Pulmonary artery endothelial cell (primary cell): ENCODE data around the gene TEX101. TPM values are rescaled to one million over a fixed set of nuclear protein-coding genes. Genes with fewer than 3 reads are reported as not detected.
"Not testable (repeated sequence)": the region's sequence is repeated elsewhere in the genome, so short reads cannot be mapped to it uniquely, and the experiment has no call there.

Source experiments
- DNase-seq: peaks from one replicate; pipeline ENCODE4 v3.0.0-alpha.2; 2011; ENCODE audit warnings: low read depth, low spot score
- total RNA-seq: library from RNA; depleted of rRNA; stranded (reverse); fragments of >200 nt; gene quantifications from 2 replicates; pipeline ENCODE4 v1.2.3, GENCODE V29; 2014

Gene TEX101, protein sequence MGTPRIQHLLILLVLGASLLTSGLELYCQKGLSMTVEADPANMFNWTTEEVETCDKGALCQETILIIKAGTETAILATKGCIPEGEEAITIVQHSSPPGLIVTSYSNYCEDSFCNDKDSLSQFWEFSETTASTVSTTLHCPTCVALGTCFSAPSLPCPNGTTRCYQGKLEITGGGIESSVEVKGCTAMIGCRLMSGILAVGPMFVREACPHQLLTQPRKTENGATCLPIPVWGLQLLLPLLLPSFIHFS
- total RNA-seq: not detected in 2 replicates

- DNase-seq: no peak
Measured at GRCh38 chr19:43414554-43414953, at the start of gene TEX101. TSS of gene TEX101 (plus strand) at chr19:43414890. CDS start at chr19:43415920, 1,030 bp downstream.

DNA sequence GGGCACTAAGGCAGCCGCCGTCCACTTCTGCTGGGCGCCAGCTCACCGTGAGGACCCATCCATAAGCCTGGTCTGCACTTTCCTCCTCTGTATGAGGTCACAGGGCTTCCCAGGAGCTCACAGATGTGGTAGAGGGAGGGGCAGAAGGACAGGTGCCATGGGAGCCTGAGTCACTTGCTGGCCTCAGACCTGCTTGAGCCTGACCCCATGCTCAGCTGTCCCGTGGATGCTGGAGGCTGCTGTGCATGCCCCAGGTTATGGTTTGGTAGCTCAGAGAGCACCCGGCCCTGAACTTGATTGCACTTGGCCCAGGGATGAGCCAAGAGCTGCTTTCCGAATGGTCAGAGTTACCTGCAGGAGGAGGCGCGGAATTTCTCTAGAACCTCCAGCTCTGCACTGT is 49.0 kb upstream of the TEX101 start:
- not testable (repeated sequence) for DNase-seq

DNA sequence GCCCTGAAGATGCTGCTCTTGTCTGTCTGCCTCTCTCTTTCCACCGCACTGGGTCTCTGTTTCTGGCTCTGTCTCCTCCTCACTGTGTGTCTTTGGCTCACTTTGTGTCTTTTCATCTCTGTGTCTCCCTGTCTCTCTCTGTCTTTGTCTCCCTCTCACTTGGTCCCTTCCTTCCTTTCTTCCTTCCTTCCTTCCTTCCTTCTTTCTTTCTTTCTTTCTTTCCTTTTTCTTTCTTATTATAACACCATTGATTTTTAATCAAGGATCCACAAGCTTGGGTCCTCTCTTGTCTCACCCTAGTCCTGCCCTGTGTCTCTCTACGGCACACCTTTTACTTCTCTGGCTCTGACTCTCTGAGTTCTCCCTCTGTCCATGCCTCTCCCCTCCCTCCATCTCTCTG is 46.9 kb upstream of the TEX101 start:
- DNase-seq: no peak

DNA sequence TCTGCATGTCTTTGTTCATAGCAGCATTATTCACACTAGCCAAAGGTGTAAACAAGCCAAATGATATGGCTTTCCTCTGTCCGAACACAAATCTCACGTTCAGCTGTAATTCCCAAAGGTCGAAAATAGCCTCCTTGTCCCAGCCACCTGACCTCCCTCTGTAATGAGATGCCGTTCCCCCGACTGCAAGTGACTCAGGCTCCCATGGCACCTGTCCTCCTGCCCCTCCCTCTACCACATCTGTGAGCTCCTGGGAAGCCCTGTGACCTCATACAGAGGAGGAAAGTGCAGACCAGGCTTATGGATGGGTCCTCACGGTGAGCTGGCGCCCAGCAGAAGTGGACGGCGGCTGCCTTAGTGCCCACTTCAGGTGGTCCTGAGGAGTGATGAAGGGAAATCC is 45.8 kb upstream of the TEX101 start:
- DNase-seq: not testable (repeated sequence)

DNA sequence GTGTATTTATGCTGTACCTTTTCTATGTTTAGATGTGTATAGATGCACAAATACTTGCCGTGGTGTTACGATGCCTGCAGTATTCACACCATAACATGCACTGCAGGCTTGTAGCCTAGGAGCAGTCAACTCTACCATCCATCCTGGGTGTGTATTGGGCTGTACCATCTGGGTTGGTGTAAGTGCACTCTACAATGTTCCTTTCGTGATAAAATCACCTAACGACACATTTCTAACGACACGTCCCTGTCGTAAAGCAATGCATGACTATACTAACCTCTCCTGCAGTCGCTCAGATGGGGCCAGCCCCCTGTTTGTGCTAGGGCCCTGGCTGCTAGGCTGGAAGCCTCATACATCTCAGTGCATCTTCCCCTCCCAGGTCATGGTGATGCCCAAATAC is 42.8 kb upstream of the TEX101 start:
- DNase-seq: no peak

DNA sequence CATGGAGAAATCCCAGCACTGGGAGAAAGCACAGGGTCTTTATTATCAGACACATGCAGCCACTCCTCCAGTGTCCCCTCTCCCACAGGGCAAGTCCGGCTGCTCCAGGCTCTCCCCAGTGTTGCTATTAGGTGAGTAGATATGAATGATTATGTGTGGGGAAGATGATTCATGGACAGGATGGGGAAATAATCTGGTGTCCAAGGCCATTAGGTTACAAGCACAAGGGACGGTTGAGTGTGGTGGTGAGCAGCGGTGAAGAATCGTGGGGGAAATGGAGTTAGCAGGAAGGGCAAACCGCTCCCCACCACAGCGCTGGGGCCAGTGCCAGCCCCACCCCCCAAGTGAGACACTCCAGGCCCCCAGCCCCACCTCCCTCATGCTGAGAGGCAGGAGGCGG is 42.2 kb upstream of the TEX101 start:
- no peak for DNase-seq

DNA sequence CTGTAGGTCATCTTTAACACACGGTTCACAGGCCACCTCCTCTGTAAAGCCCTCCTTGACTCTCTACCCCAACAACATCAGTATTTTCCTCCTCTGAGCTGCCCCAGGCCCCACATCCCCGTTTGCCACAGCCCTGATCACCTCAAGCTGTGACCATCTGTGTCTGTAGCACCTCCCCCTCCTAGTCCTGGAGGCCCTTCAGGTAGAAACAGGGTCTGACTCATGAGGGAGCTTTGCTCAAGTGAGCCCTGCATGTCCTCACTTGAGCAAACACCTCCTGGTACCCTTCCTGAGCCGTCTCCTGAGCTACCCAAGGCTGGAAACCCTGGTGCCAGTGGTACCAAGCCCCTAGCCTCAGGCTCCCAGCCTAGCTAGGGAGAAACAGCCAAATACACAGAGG is 37.1 kb upstream of the TEX101 start:
- not testable (repeated sequence) for DNase-seq

- no peak for DNase-seq
Measured at GRCh38 chr19:43380008-43380407, 34.7 kb upstream of the TEX101 start.

GRCh38 chr19:43380771-43381386 is 33.8 kb upstream of the TEX101 start:
- no peak for DNase-seq

DNA sequence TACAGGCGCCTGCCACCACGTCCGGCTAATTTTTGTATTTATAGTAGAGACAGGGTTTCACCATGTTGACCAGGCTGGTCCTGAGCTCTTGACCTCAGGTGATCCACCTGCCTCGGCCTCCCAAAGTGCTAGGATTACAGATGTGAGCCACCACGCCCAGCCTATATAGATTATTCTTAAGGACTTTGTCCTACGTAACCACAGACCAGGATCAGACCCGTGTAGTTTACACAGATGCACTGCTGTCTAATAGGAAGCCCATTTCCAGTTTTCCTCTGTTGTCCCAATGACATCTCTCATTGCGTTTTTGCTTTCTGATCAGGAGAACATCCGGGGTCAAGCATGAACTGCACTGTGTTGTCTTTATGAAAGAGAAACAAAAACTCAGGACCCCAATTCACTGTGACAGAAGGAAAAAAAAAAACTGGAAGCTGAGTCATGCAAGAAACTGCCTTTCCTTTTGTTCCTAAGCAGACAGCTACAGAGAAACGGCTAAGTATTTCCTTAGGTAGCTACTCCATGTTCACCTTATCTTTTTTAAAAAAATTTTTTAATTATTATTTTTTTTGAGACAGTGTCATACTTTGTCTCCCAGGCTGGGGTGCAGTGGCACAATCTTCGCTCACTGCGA is 32.0 kb upstream of the TEX101 start:
- DNase-seq: not testable (repeated sequence)

- not testable (repeated sequence) for DNase-seq
Measured at GRCh38 chr19:43383254-43383653, 31.4 kb upstream of the TEX101 start.

DNA sequence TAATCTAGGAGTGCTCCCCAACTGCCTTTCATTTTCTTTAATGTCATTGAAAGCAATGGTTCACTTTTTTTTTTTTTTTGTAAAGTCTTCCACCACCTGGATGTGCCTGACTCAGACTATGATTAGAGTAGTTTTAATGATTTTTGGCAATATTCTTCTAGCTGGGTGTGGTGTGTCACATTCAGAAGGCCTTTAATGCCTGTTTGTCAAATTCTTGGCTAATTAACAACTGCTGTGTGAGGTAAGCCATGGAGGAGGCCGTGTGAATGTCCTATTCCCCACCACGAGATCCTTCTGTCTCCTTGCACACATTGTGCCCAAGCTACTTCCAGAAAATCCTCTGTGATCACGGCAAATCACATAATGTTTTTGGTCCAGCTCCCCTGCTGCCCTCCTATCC is 30.9 kb upstream of the TEX101 start:
- DNase-seq: not testable (repeated sequence)

DNA sequence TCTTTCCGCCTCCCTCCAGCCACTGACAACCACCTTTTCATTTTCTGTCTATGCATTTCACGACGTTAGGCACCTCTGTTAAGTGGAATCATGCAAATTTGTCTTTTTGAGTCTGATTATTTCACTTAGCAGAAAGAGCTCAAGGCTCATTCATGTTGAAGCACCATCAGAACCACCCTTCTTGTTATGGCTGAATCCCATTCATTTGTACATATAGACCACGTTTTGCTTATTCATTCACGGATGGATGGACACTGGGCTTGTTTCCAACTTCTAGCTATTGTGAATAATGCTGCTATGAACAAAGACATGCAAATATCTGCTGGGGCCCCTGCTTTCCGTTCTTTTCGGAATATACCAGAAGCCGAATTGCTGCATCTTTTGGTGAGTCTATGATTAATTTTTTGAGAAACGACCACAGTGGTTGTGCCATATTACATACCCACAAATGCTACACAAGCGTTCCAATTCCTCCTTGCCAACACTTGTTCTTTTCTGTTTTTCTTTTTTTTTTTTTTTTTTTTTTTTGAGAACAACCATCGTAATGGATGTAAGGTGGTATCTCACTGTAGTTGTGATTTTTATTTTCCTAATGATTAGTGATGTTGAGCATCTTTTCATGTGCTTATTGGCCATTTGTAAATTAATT is 23.7 kb upstream of the TEX101 start:
- DNase-seq: not testable (repeated sequence)

DNA sequence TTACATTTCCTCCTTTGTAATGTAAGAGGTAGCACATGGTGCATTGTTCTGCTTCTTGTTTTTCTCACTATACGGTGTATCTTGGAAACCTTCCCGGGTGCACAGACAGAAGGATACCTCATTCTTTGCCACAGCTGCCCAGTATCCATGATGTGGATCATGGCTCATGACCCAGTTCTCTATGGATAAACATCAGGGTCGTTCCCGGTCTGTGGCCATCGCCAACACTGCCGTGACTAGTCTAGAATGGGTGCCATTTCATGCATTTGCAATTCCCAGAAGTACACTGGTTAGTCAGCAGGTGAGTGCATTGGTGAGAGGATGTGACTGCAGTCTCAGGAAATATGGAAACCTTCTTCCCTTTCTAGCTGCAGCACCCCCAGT is 23.1 kb upstream of the TEX101 start:
- not testable (repeated sequence) for DNase-seq

DNA sequence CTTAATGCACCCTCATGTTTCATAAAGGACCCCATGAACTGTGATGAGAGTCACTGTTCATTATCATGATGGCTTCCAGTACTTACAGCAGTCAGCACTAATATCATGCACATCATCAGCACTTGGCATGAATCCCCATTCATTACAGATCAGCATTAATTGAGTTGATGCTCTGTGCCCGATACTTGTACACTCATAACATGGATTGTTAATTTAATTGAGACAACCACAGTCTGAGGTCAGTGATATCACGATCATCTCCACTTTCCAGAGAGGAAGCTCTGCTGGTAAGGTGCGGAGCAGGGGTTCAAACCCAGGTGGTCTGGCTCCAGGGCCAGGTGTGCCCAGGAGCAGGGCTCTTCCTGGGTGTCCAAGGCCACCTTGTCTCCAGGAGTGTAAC is 21.2 kb upstream of the TEX101 start:
- DNase-seq: not testable (repeated sequence)

GRCh38 chr19:43395561-43395960 is 19.1 kb upstream of the TEX101 start:
- DNase-seq: no peak

GRCh38 chr19:43406297-43406696 is 8.4 kb upstream of the TEX101 start:
- no peak for DNase-seq

DNA sequence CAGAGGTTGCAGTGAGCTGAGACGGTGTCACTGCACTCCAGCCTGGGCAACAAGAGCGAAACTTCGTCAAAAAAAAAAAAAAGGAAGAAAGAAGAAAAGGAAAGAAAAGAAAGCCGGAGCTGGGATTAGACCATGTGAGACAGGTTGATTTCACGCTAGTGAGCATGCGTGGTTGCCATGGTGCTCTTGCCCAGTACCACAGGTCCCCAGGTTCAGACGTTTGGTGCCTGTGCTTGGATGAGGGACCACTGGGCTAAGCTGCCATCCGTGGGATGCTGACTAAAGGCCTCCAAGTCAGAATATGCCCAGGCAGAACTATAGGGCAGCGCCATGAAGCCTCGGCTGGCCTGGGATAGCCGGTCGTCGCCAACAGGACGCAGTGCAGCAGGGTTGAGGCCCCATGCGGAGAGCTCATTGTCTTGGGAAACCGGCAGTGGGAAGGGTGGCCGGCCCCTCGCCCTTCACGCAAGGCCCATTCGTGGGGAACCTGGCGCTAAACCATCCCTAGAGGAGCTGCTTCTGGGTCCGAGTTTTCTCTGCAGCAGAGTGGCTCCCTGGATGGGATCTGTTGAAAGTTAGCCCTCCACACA is 7.2 kb upstream of the TEX101 start:
- DNase-seq: no peak

DNA sequence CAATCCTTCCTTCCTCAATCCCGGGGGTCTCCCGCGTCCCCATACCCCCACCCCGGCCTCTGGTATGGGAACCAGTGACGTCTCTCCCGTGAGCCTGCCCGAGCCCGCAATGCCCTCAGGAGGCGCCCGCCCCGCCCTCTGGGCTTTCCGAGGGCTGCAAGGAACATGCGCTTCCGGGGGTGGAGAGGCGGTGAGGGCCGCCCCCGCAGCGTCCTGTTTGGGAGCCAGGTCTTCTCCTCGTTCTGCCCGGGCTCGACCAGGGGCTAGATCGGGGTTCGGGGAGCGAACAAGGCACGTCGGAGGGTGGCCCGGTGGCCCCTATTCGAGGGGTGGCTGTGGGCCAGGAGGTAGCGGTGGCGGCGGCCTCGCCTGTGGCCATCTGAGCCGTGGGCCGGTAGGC is 6.6 kb upstream of the TEX101 start:
- no peak for DNase-seq

- no peak for DNase-seq
Measured at GRCh38 chr19:43409415-43409814, 5.3 kb upstream of the TEX101 start.

DNA sequence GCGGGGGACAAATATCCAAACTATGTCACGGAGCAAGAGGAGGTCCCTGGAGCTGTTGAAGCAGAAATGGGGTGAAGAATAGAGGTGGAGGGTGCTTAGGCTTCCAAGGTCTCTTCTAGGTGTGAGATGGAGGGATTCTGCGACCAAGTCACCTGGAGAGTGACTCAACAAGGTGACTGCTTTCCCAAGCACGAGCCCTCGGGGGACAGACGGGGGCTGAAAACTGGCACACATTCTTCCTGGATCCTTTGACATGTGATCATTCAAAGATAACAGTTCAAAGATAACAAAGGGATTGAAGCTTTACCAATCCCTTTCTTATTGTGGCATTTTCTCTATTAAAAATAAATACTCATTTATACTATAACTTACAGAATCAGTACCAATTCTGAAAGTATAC is 2.2 kb upstream of the TEX101 start:
- DNase-seq: no peak
